ENCODE results near the gene PPTC7.
"Not testable (repeated sequence)": the region's sequence is repeated elsewhere in the genome, so short reads cannot be mapped to it uniquely, and the experiment has no call there.

PPTC7 gene

DNA sequence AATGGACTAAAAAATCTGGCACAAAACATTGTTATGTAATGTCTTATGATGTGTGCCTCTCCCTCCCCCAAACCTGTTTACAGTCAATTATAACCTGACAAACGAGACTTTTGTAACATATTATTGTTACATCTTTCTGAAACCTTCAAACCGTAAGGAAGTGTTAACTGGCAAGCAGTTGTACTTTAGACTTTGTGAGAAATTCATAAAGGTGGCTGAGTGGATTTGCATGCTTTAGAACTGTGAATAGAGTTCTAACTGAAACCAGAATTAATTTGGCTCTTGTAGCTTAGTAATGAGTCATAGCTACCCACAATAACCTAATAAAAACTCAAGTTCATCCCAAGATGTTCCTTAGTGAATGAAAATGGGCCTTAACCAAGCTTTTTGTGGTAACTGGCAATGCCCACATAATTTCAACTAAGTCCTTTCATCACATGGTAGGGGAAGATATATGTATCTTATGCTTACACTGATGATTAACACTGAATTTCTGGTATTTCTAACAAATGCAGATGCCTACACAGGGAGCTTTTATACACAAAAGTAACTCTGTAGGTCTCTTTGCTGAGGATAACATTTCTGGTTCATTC is 51.3 kb downstream of the PPTC7 start:
- DNase-seq = no peak

DNA sequence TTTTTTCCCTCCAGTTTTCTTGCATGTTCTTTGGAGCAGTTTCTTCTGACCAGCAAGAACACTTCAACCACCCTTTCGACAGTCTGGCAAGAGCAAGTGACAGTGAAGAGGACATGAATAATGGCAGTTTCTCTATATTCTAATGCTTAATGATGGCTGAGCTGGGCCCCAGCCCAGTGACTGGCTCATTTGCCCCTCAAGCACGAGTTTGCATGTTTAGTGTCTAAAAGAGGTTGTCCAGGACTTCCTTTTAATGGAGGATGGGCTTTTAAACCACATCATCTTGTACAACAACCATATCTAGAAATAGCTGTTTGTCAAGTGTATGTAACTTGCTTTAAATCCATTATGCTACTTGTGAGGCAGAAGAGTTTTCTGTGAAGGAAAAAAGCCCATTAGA is 52.6 kb downstream of the PPTC7 start:
- no peak for DNase-seq

DNA sequence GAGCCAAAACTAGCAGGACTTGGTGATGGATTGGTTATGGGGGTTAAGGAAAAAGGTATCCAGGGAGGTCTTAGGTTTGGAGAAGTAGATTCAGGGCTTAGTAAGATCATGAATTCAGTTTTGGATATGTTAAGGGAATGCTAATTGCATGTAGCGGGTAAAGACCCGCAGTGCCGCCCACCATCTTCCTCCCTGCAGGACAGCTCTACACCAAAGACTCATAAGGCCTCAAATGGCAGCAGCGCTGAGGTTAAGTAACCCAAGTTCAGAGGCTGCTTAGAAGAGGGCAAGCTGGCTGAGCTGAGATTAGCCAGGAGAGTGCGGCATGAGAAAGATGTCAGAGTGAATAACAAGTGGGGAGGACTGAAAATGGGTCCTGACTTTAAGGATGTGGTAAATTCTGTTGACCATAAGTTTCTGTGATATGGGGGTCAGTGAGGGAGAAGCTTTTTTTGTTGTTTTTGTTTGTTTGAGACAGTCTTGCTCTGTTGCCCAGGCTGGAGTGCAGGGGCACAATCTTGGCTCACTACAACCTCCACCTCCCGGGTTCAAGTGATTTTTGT is 54.8 kb downstream of the PPTC7 start:
- DNase-seq = no peak

DNA sequence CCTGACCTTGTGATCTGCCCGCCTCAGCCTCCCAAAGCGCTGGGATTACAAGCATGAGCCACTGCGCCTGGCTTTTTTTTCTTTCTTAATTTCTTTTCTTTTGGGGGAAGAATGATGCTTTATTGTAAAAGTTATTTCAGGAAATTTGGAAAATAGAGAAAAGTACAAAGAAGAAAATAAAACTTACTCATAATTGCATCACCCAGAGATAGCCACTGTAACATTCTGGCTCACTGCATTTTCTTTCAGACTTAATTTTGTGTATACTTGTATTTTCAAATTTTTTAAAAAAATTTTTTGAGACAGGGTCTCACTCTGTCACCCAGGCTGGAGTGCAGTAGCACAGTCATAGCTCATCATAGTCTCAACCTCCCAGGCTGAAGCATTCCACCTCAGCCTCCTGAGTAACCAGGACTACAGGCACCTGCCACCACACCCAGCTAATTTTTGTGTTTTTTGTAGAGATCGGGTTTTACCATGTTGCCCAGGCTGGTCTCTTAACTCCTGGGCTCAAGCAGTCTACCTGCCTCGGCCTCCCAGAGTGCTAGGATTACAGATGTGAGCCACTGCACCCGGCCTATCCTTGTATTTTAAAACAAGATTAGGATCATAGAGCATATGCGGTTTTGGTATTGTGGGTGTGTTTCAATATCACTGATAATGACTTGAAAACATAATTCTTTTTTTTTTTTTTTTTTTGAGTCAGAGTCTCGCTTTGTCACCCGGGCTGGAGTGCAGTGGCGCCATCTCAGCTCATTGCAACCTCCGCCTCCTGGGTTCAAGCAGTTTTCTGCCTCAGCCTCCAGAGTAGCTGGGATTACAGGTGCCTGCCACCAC is 62.0 kb downstream of the PPTC7 start:
- DNase-seq = peak; percentile 6

DNA sequence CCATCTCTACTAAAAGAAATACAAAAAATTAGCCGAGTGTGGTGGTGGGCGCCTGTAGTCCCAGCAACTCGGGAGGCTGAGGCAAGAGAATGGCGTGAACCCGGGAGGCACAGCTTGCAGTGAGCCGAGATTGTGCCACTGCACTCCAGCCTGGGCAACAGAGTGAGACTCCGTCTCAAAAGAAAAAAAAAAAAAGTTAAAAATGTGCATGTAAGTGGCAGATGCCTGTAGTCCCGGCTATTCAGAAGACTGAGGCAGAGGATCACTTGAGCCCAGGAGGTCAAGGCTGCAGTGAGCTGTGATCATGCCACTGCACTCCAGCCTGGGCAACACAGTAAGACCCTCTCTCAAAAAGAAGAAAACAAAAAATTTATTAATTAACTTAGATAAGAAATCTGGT is 65.1 kb downstream of the PPTC7 start:
- not testable (repeated sequence) for DNase-seq

DNA sequence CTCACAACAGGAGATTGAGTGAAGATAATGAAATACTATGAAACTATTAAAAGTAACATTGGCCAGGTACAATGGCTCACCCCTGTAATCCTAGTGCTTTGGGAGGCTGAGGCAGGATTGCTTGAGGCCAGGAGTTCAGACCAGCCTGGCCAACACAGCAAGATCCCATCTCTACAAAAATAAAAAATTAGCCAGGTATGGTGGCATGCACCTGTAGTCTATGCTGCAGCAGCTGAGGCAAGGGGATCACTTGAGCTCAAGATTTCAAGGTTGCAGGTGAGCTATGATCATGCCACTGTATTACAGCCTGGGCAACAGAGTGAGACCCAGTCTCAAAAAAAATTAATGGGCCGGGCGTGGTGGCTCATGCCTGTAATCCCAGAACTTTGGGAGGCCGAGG is 66.1 kb downstream of the PPTC7 start:
- no peak for DNase-seq

DNA sequence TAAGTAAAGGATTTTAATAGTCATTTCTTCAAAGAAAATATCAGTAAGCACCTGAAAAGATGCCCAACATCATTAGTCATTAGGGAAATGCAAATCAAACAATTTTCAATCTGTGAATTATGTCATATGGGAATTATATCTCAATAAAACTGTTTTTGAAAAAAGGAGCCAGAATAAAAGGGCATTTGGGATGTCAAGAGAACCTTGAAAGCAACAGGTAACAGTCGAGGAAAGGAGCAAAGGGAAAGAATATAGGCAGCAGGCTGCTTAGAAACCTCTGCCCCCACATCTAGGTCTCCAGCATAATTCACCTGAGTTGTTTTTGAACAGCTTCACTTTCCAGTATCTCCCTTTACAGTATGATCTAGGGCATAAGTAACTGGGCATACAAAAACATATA is 68.8 kb downstream of the PPTC7 start:
- DNase-seq = no peak

DNA sequence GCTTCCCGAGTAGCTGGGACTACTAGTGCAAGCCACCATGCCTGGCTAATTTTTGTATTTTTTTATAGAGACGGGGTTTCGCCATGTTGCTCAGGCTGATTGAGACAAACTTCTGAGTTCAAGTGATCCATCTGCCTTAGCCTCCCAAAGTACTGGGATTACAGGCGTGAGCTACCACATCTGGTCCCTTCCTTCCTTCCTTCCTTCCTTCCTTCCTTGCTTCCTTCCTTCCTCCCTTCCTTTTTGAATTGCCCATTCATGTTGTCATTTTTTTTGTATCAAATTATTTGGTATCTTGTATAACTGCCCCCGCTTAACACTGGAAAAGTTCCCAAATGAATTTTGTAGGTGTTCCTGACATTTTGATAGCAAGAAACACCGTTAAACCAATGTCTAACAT is 69.3 kb downstream of the PPTC7 start:
- DNase-seq = no peak

DNA sequence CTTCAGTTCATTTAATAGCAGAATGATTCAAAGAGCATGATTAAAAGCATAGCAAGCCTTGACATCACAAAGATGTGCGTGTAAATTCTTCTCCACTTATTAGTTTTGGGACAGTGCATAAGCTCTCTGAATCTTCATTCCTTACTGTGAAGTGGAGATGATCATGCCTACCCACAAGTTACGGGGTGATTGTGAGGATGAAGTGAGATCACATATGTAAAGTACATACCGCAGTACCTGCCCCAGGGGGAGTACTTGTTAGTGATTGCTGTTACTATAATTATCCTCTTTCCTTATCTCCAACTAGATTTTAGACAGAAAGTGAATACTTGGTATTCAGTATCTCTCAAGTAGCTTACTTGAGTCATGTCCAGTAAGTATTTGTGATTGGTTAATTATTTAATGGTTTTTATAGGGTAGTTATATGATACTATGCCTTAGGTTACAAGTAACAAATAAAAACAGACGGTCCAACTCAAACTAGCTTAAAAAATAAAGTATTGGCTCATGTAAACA is 75.0 kb downstream of the PPTC7 start:
- DNase-seq = no peak

DNA sequence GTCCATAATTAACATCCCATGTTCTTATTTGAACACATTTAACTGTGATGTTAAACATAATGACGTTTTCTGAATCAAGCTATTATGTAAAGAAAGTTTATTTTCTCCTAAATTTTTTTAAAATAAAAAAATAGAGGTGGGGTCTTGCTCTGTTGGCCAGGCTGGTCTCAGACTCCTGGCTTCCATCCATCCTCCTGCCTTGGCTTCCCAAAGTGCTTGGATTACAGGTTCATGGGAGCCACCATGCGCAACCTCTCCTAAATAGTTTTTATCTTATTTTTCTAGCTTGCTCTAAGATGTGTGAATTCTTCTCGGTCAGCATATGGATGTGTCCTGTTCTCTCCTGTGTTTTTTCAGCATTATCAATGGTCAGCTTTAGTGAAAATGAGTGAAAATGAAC is 77.8 kb downstream of the PPTC7 start:
- DNase-seq = no peak

DNA sequence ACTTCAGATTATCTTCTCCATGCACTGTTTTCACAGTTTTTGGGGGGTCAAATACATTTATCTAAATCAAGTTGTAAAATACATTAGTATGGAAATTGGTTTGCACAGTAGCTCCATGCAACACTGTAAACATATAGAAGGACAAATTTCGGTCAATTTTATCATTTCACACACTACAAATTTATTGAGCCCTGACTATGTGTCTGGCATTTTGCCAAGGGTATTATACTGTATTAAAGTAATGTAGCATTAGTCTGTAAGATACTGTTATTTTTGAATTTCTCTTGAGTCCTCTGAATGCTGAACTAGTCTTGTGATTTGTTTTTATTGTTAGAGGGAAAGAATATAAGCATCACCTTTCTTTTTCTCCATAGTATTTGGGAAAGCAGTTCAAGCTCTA is 79.7 kb downstream of the PPTC7 start:
- DNase-seq = no peak

DNA sequence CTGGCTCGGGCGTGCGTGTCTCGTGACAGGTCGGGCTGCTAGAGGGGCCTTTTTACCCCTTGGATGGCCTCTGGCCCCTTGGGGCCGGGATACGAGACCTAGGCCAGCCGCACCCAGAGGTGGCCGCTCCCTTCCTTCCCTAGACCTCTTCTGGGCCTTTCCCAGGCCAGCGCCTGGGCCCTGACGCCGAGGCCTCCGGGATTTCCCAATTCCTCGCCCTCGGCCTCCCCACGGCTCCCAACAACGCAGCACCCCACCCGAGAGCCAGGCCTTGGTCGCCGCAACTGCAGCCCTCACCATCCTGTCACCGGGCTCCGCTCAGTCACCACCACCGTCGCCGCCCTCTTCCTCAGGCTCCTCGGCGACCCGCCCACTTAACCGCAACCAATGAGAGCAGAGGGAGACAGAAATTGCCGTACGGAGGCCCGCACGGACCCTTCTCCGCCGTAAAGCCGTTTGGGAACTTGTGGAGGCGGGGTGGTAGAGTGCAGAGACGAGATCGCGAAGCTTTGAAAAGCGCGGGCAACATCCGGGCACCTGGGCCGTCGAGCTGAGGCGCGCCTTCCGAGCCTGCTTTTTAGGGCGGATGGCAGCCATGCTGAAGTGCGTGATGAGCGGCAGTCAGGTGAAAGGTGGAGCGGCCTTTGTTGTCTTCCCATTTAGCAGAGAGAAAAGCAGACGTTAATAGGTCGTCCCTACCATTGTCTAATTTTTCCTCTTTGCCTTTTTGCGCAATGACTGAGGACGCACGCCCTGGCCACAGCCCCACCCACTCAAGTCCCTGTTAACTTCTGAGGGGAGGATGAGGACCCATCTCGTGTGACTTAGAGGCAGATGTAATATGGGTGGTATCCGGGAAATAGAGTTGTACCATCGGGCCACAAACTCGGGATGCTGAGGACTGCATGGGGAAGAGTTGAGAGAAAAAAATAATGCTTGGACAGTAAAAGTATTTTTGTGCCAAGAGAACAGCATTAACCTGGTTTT is 81.1 kb downstream of the PPTC7 start, which contains the start of the genes RAD9B and VPS29:
Gene RAD9B (plus strand): TSS at position 580 of the 987 bp plus-strand sequence. CDS start 7 bp downstream, at position 587.
Gene VPS29 (minus strand): TSS at position 360 of the 987 bp plus-strand sequence. CDS start 60 bp downstream, at position 300.
- DNase-seq = peak; percentile 99

DNA sequence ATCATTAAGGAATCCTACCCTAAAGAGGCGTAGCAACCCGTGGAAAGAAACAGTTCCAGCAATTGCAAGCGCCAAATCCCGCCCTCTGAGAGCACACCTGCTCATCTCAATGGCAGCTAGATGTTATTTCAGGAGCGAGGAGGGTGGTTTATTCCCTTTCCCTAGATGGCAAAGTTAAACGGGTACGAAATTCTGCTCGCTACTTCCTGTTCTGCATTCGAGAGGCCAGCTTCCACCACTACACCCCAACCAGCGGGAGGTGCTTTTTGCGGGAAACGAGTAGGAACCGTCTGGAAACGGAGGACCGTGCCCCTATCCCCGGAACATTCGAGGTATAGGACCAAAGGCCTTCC is 81.7 kb downstream of the PPTC7 start:
- no peak for DNase-seq

DNA sequence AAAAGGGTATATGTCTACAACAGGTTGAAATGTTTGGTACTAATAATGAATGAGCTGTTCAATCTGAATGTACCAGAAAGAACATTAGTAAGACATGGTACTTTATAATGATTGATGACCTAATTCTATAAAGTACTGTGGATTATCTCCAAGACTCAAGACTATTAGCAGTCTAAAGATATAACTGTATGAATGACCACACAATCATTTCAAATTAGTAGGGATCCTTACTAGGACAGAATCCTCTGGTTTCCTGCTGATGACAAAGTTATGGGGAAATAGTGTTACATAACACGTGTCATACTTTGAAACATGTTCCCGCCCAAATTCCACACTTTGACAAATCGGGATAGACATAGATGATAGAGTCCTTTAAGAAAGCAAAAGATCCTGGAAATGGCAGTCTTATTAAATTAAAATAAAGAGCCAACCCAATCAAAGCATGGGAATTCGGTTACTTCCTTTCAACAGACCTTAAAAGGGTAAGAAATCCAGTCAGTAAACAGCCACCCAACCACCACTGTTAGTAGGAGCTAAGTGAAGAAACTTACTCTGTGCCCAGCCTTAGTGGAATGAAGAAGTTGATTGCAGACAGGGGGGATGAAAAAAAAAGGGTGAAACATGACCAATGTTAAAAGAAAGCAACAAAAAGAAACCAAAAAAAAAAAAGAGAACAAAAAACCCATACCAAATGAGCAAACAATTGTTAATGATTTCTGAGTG is 84.0 kb downstream of the PPTC7 start:
- DNase-seq = no peak
